Measurements from ENCODE around the gene ARHGEF19. TPM values are rescaled to one million over a fixed set of nuclear protein-coding genes. Genes with fewer than 3 reads are reported as not detected.
"Not testable (repeated sequence)": the region's sequence is repeated elsewhere in the genome, so short reads cannot be mapped to it uniquely, and the experiment has no call there.

ARHGEF19 gene
- total RNA-seq, 1 donor = 6.5 TPM

DNA sequence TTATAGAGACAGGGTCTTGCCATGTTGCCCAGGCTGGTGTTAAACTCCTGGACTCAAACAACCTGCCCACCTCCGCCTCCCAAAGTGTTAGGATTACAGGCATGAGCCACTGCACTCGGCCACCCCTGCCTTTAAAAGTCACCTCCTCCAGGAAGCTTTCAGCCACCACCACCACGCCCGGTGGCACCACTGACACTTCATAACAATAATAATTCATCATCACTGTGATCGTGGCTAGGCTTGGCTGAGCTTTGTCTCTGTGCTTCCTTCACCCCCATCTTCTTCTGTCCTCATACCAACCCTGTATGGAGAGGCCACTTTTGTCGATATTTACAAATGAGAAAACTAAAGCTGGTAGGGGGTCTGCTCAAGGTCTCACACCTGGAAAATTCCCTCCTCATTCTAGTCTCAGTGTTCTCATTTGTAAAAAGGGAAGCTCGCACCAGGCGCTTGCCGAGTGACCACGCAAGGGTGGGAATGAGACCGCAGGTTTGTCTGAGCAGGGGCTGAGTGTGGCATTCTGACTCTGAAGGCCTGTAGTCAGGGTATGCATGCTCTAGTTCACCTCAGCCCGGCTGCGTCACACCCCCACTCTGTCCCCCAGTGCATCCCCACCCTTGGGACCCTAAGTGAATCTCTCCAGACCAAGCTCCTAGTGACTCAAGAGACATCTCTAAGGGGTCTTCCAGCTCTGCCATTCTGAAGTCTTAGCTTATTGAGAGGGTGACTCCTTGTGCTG is 43.7 kb downstream of the ARHGEF19 start:
- Histone ChIP-seq H3K79me2 (ENCODE audit: insufficient read depth, low read length) (no peaks in the 10 kb centered on the region), H3K27me3 (ENCODE audit: insufficient read depth, low read length) (no peaks in the 10 kb centered on the region), H4K20me1 (ENCODE audit: insufficient read depth, low read length) (no peaks in the 10 kb centered on the region), H3K27ac (ENCODE audit: low read depth, low read length) (no peak overlapping the region), H3K4me1 (ENCODE audit: insufficient read depth, low read length) (peaks cover 15% of the 10 kb centered on the region), H3K36me3 (ENCODE audit: insufficient read depth, low read length) (no peaks in the 10 kb centered on the region), H3K4me3 (ENCODE audit: insufficient read depth, low read length) (no peak overlapping the region), H3K4me2 (ENCODE audit: insufficient read depth, low read length) (no peak overlapping the region), H2AFZ (ENCODE audit: low read length) (no peak overlapping the region), H3K9me3 (ENCODE audit: low read depth, low read length) (no peaks in the 10 kb centered on the region)
- TF ChIP-seq, protein P1, sequence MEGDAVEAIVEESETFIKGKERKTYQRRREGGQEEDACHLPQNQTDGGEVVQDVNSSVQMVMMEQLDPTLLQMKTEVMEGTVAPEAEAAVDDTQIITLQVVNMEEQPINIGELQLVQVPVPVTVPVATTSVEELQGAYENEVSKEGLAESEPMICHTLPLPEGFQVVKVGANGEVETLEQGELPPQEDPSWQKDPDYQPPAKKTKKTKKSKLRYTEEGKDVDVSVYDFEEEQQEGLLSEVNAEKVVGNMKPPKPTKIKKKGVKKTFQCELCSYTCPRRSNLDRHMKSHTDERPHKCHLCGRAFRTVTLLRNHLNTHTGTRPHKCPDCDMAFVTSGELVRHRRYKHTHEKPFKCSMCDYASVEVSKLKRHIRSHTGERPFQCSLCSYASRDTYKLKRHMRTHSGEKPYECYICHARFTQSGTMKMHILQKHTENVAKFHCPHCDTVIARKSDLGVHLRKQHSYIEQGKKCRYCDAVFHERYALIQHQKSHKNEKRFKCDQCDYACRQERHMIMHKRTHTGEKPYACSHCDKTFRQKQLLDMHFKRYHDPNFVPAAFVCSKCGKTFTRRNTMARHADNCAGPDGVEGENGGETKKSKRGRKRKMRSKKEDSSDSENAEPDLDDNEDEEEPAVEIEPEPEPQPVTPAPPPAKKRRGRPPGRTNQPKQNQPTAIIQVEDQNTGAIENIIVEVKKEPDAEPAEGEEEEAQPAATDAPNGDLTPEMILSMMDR (IDR thresholded peaks at IDR 0.05; ENCODE audit: extremely low read depth, low read depth, low read length) = no peak
- DNase-seq (ENCODE audit: insufficient read length, low spot score, missing footprints) = peak; percentile 60

DNA sequence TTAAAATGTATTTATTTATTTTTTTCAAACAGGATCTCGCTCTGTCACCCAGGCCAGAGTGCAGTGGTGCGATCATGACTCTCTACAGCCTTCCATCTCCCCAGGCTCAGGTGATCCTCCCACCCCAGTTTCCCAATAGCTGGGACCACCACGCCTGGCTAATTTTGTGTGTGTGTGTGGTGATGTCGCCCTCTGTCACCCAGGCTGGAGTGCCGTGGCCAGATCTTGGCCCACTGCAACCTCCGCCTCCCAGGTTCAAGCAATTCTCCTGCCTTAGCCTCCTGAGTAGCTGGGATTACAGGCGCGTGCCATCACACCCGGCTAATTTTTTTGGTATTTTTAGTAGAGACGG is 44.3 kb downstream of the ARHGEF19 start:
- H3K4me1 ChIP-seq (ENCODE audit: insufficient read depth, low read length); H3K4me3 ChIP-seq (ENCODE audit: insufficient read depth, low read length): not testable (repeated sequence)
- H3K4me2 ChIP-seq (ENCODE audit: insufficient read depth, low read length) = peak overlapping the region; percentile 73

DNA sequence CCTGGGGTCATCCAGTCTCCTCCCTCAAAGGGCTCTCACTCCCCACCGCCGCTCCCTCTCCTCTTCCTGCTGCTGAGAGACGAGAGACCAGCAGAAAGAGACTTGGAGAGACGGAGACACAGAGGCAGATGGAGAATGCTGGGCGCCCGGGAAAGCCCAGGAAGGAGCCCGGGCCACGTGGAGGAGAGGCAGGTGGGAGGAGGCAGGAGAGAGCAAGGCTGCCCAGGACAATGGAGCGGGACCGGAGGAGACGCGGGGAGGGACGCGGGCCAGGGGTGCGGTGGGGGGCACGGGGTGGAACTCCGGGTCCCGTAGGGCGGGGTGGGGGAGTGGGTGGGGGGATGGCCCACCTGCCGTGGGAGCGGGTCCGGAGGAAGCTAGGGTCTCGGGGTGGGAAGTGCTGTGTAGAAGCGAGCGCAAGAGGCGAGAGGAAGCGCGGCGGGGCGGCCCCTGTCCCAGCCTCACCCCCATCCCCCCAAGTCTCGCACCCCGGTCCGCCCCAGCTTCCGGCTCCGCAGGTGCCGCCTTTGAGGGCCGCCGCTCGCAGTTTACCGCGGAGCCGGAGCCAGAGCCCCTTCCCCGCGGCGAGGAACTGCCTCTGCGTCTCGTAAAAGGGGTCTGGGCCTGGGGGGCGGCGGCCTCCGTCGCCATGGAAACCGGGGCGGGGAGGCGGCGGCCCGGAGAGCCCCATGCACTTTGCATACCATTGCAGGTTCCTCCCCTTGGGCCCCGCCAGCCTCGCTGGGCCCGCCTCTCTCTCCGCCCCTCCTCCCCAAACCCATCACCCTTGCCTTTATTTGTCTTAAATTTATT is 44.9 kb downstream of the ARHGEF19 start:
- peak overlapping the region; percentile 73 for H3K4me2 ChIP-seq (ENCODE audit: insufficient read depth, low read length)

More for the DNA sequence above, 44.3 kb downstream of the ARHGEF19 start:
- H3K9me3 ChIP-seq (ENCODE audit: low read depth, low read length); H2AFZ ChIP-seq (ENCODE audit: low read length); H3K27me3 ChIP-seq (ENCODE audit: insufficient read depth, low read length); DNase-seq (ENCODE audit: insufficient read length, low spot score, missing footprints); H3K79me2 ChIP-seq (ENCODE audit: insufficient read depth, low read length); H3K27ac ChIP-seq (ENCODE audit: low read depth, low read length); H3K36me3 ChIP-seq (ENCODE audit: insufficient read depth, low read length); H4K20me1 ChIP-seq (ENCODE audit: insufficient read depth, low read length): not testable (repeated sequence)

DNA sequence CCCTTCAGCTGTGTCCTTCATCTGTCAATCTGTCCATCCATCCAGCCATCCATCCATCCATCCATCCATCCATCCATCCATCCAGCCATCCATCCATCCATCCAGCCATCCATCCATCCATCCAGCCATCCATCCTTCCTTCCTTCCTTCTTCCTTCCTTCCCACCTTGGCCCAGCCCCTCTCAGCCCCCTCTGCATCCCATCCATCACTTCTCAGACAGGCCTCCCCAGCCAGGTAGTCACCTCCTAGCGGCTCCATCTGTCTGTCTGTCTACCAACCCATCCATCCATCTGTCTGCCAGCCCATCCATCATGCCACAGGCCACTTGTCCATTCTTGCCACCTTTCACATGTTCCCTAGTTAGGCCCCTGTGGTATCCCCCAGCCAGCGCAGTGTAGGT is 46.3 kb downstream of the ARHGEF19 start:
- no peaks in the 10 kb centered on the region for H4K20me1 ChIP-seq (ENCODE audit: insufficient read depth, low read length)
- no peaks in the 10 kb centered on the region for H3K9me3 ChIP-seq (ENCODE audit: low read depth, low read length)
- H3K36me3 ChIP-seq (ENCODE audit: insufficient read depth, low read length) = no peaks in the 10 kb centered on the region
- H3K27me3 ChIP-seq (ENCODE audit: insufficient read depth, low read length) = no peaks in the 10 kb centered on the region
- no peak for DNase-seq (ENCODE audit: insufficient read length, low spot score, missing footprints)
- TF ChIP-seq, protein P1 (IDR thresholded peaks at IDR 0.05; ENCODE audit: extremely low read depth, low read depth, low read length) = no peak
- peaks cover 5% of the 10 kb centered on the region for H3K4me1 ChIP-seq (ENCODE audit: insufficient read depth, low read length)
- no peak overlapping the region for H3K4me3 ChIP-seq (ENCODE audit: insufficient read depth, low read length)
- H3K79me2 ChIP-seq (ENCODE audit: insufficient read depth, low read length) = no peaks in the 10 kb centered on the region
- no peak overlapping the region for H3K4me2 ChIP-seq (ENCODE audit: insufficient read depth, low read length)
- H3K27ac ChIP-seq (ENCODE audit: low read depth, low read length) = no peak overlapping the region
- H2AFZ ChIP-seq (ENCODE audit: low read length) = no peak overlapping the region

More for the DNA sequence above, 44.9 kb downstream of the ARHGEF19 start:
- Histone ChIP-seq H2AFZ (ENCODE audit: low read length) (peak overlapping the region; percentile 35), H3K4me1 (ENCODE audit: insufficient read depth, low read length) (peaks cover 5% of the 10 kb centered on the region), H3K79me2 (ENCODE audit: insufficient read depth, low read length) (no peaks in the 10 kb centered on the region), H4K20me1 (ENCODE audit: insufficient read depth, low read length) (no peaks in the 10 kb centered on the region), H3K36me3 (ENCODE audit: insufficient read depth, low read length) (no peaks in the 10 kb centered on the region), H3K27ac (ENCODE audit: low read depth, low read length) (no peak overlapping the region), H3K27me3 (ENCODE audit: insufficient read depth, low read length) (no peaks in the 10 kb centered on the region), H3K4me3 (ENCODE audit: insufficient read depth, low read length) (peak overlapping the region; percentile 69), H3K9me3 (ENCODE audit: low read depth, low read length) (no peaks in the 10 kb centered on the region)
- TF ChIP-seq, protein P1 (IDR thresholded peaks at IDR 0.05; ENCODE audit: extremely low read depth, low read depth, low read length) = no peak
- peak; percentile 85 for DNase-seq (ENCODE audit: insufficient read length, low spot score, missing footprints)

Data from osteoblast (primary cell).